AG20443 (cell line): ENCODE data around the gene DEUP1.
"Not testable (repeated sequence)": the region's sequence is repeated elsewhere in the genome, so short reads cannot be mapped to it uniquely, and the experiment has no call there.

Source experiments
- DNase-seq: peaks from one replicate; pipeline ENCODE4 v3.0.0; 2012; ENCODE audit warnings: low spot score, mixed read lengths

DEUP1 gene

GRCh38 chr11:93359396-93359795 is 28.9 kb downstream of the DEUP1 start:
- DNase-seq, result no peak

GRCh38 chr11:93361435-93361834 is 30.9 kb downstream of the DEUP1 start:
- DNase-seq, result no peak

DNA sequence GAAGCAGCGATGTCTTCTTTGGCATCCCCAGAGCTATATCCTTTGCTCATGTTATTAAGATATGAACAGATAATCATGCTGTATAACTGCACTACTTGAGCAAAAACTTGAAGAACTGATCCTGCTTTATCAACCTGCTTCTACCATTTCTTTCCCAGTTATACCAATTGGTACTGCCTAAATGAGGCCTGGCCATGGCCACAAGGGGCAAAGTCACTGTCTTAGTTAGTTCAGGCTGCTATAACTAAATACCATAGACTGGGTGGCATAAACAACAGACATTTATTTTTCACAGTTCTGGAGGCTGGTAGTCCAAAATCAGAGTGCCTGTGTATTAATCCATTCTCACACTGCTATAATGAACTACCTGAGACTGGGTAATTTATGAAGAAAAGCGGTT is 37.5 kb downstream of the DEUP1 start:
- no peak for DNase-seq

DNA sequence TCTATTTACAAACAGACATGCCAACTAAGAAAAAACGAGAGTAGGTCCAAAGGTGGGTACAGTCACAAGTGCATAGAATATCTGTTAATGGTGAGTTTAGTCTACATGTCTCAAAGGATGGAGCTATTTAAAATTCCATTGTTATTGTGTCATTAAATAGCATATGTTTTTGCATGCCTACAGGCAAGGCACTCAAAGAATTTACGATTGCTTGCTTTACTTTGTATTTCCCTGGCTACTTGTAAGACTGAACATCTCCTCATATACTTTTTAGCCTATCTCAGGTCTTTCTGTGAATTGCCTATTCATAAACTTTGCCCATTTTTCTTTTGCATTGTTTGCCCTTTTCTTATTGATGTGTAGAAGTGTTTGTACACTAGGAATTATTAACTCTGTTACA is 39.7 kb downstream of the DEUP1 start:
- no peak for DNase-seq

DNA sequence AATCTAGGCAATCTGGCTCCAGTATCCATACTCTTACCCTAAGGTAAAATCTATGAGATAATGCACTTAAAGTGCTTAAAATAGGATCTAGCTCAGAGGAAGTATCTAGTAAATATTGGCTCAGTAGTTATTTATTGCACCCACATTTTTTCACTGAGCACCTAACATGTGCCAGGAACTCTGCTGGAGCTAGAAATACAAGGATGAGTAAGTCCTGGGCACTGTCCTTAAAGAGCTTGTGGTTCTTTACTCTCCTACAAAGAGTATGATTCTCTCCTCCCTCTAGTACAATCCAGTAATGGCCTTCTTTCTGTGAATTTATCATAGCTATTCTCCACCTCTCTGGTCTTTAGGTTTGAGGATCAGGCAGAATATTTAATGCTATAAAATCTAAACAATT is 59.2 kb downstream of the DEUP1 start:
- DNase-seq, result no peak

- no peak for DNase-seq
Observed at GRCh38 chr11:93392867-93393266, 62.3 kb downstream of the DEUP1 start.

GRCh38 chr11:93393386-93393785 is 62.8 kb downstream of the DEUP1 start:
- no peak for DNase-seq

DNA sequence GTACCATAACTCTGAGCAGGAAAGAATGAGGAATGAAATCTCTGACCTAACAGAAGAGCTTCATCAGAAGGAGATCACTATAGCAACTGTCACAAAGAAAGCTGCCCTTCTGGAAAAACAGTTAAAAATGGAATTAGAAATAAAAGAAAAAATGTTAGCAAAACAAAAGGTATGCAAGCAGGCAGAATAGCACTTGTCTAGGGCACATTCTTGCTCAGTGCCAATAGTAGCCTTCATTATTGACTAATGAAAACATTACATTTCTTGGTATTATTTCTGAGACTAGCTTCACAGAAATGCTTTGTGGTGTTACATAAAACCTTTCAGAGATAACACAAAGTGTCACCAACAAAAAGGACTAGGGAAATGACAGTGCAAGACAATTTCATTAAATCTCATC is 63.9 kb downstream of the DEUP1 start:
- DNase-seq, result no peak

DNA sequence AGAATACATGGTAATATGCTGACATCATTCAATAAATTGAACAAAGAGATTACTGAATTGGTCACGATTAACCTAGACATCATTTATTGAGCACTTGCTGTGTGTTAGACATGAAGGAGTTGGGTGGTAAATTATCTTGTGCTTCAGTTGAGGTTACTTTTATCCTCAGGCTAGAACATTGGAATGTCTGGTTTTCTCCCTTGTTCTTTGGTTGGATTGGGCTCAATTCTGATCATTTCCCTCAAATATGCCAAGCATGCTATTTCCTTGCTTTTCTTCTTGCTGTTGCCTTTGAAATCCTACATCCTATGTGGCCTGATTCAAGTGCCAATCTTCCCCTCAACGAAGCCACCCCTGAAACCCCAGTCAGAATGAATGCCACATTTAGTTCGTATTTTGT is 65.8 kb downstream of the DEUP1 start:
- DNase-seq, result peak; percentile 20

- DNase-seq, result no peak
Observed at GRCh38 chr11:93403930-93404329, 73.4 kb downstream of the DEUP1 start.

GRCh38 chr11:93407777-93408401 is 77.3 kb downstream of the DEUP1 start:
- no peak for DNase-seq

GRCh38 chr11:93410441-93410840 is 79.9 kb downstream of the DEUP1 start:
- DNase-seq, result no peak

DNA sequence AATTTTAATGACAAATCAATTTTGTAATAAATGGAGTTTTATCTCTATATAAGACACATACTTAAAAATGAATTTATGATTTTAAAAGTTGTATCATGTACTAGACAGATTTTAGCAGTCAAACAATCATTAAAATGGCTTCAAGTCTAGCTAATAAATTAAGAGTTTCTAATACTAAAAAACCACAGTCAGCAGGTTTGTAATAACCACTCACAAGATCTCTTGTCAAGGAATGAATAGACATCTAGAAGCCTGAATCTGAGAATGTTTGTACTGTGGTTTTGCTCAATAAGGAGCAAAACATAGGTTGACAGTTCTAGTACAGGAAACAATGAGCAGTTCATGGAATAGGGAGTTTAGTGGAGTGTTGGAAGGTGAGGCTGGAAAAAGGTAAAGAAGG is 81.2 kb downstream of the DEUP1 start:
- no peak for DNase-seq

GRCh38 chr11:93432247-93432646 is 101.7 kb downstream of the DEUP1 start:
- no peak for DNase-seq

GRCh38 chr11:93443232-93443631 is 112.7 kb downstream of the DEUP1 start:
- not testable (repeated sequence) for DNase-seq

DNA sequence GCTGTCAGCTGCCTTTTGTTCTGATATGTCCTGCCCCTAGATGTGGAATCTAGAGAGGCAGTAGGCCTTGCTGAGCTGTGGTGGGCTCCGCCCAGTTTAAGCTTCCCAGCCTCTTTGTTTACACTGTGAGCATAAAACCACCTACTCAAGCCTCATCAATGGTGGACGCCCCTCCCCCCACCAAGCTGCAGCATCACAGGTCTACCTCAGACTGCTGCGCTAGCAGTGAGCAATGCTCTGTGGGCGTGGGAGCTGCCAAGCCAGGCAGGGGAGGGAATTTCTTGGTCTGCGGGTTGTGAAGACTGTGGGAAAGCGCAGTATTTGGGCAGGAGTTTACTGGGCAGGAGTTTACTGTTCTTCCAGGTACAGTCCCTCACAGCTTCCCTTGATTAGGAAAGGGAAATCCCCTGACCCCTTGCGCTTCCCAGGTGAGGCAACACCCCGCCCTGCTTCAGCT is 114.1 kb downstream of the DEUP1 start:
- no peak for DNase-seq

- DNase-seq, result no peak
Observed at GRCh38 chr11:93458286-93458685, 127.7 kb downstream of the DEUP1 start.

DNA sequence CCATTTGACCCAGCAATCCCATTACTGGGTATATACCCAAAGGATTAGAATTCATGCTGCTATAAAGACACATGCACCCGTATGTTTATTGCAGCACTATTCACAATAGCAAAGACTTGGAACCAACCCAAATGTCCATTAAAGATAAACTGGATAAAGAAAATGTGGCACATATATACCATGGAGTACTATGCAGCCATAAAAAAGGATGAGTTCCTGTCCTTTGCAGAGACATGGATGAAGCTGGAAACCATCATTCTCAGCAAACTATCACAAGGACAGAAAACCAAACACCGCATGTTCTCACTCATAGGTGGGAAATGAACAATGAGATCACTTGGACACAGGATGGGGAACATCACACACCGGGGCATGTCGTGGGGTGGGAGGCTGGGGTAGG is 133.1 kb downstream of the DEUP1 start:
- not testable (repeated sequence) for DNase-seq

DNA sequence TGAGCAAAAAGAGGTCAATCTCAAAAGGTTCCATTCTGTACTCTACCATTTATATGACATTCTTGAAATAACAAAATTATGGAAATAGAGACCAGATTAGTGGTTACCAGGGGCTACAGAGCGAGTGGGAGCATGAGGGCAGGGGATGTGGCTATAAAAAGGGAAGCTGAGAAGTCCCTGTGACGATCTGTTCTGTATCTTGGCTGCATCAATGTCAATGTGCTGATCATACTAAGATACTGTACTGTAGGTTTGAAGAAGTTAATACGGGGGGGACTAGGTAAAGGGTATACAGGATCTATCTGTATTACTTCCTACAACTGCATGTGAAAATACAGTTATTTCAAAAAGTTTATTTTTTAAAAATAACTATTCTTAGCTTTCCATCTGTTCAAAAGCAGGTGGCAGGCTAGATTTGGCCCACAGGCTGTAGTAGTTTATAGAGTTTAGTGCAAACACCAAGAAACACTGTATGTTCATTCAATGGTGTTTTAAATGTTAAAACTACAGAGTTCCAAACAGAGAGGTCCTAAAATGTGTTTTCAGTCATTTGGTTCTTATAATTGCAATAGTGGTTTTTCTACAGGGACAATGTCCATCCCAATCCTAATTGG is 134.5 kb downstream of the DEUP1 start:
- no peak for DNase-seq

DNA sequence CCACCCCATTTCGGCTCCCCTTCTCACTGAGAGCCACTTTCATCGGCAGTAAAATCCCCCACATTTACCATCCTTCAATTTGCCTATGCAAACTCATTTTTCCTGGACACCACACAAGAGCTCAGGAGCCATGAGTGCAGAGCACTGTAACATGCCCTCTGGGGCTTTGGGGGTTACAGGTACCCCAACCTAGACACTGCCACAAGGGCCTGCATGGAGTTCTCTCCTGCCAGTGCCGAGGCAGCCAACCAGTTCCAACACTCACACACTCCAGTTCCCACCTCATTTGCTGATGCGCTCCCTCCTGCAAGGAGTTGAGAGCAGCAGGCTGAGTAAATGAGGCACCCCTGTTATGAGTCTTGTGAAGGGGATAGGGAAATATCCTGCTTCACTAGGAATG is 136.5 kb downstream of the DEUP1 start:
- DNase-seq, result no peak

- DNase-seq, result peak; percentile 4
Observed at GRCh38 chr11:93468290-93468689, 137.7 kb downstream of the DEUP1 start.

GRCh38 chr11:93474123-93474522 is 143.6 kb downstream of the DEUP1 start:
- DNase-seq, result no peak

GRCh38 chr11:93476796-93477195 is 146.3 kb downstream of the DEUP1 start:
- no peak for DNase-seq

GRCh38 chr11:93477684-93478234 is 147.2 kb downstream of the DEUP1 start:
- DNase-seq, result no peak
